ENCODE data around the gene CSNK1G2.

The CSNK1G2 gene

GRCh38 chr19:2013683-2013961 is 72.7 kb downstream of the CSNK1G2 start:
- Mint-ChIP-seq H3K4me1 (peaks cover 33 to 72% of the 10 kb centered on the region in 2 donors), H3K27me3 (no peaks in the 10 kb centered on the region), H3K4me3 (peak overlapping the region; percentile 55 to 79), H3K9me3 (peaks cover 0 to 2% of the 10 kb centered on the region in 2 donors), H3K36me3 (peaks cover 28 to 34% of the 10 kb centered on the region in 2 donors), H3K27ac (peak overlapping the region; percentile 42)
- ATAC-seq (replicated peaks) (no peak), DNase-seq (no peak)

GRCh38 chr19:2014131-2014571 is 73.2 kb downstream of the CSNK1G2 start:
- no peak for DNase-seq
- peaks cover 27 to 32% of the 10 kb centered on the region in 2 donors for H3K36me3 Mint-ChIP-seq
- H3K27ac Mint-ChIP-seq: no peak overlapping the region
- H3K9me3 Mint-ChIP-seq: peaks cover 0 to 2% of the 10 kb centered on the region in 2 donors
- H3K4me1 Mint-ChIP-seq: peaks cover 32 to 67% of the 10 kb centered on the region in 2 donors
- ATAC-seq (replicated peaks): no peak
- no peaks in the 10 kb centered on the region for H3K27me3 Mint-ChIP-seq
- peak overlapping the region; percentile 55 to 79 for H3K4me3 Mint-ChIP-seq

GRCh38 chr19:2014731-2015607 is 74.0 kb downstream of the CSNK1G2 start:
- Mint-ChIP-seq H3K27ac (peak overlapping the region; percentile 73), H3K4me1 (peaks cover 35 to 66% of the 10 kb centered on the region in 2 donors), H3K27me3 (no peaks in the 10 kb centered on the region), H3K9me3 (peaks cover 0 to 2% of the 10 kb centered on the region in 2 donors), H3K36me3 (peaks cover 27 to 32% of the 10 kb centered on the region in 2 donors), H3K4me3 (peak overlapping the region; percentile 79 to 83)
- ATAC-seq (replicated peaks) (peak; percentile 45 to 60), DNase-seq (no peak)

GRCh38 chr19:2015608-2015950 is 74.6 kb downstream of the CSNK1G2 start, which contains the start of gene BTBD2:
Gene BTBD2 (minus strand): TSS chr19:2015714. CDS start chr19:2015703, 11 bp downstream.
- peak within 1 kb of the TSS; percentile 83 to 88 for H3K4me3 Mint-ChIP-seq
- H3K9me3 Mint-ChIP-seq: no peaks in the 10 kb centered on the region
- no peaks in the 10 kb centered on the region for H3K27me3 Mint-ChIP-seq
- peak within 1 kb of the TSS; percentile 89 for H3K27ac Mint-ChIP-seq
- H3K4me1 Mint-ChIP-seq: peaks cover 33 to 62% of the 10 kb centered on the region in 2 donors
- H3K36me3 Mint-ChIP-seq: peaks cover 24 to 27% of the 10 kb centered on the region in 2 donors
- DNase-seq: no peak
- ATAC-seq (replicated peaks): peak in 1 of 2 donors; percentile 33

- peak; percentile 68 to 77 for ATAC-seq (replicated peaks)
- peak; percentile 52 for DNase-seq
- peak overlapping the region; percentile 82 to 88 for H3K4me3 Mint-ChIP-seq
- H3K4me1 Mint-ChIP-seq: peaks cover 29 to 56% of the 10 kb centered on the region in 2 donors
- H3K36me3 Mint-ChIP-seq: peaks cover 17 to 20% of the 10 kb centered on the region in 2 donors
- peak overlapping the region; percentile 89 for H3K27ac Mint-ChIP-seq
- H3K27me3 Mint-ChIP-seq: no peaks in the 10 kb centered on the region
- no peaks in the 10 kb centered on the region for H3K9me3 Mint-ChIP-seq
These were observed 75.3 kb downstream of the CSNK1G2 start for GRCh38 chr19:2016041-2016807.

- Mint-ChIP-seq H3K27ac (no peak overlapping the region), H3K9me3 (no peaks in the 10 kb centered on the region), H3K4me3 (no peak overlapping the region), H3K4me1 (peaks cover 14 to 33% of the 10 kb centered on the region in 2 donors), H3K36me3 (peaks cover under 1 to 2% of the 10 kb centered on the region in 2 donors), H3K27me3 (no peaks in the 10 kb centered on the region)
- no peak for DNase-seq
- no peak for ATAC-seq (replicated peaks)
These were observed 77.8 kb downstream of the CSNK1G2 start for GRCh38 chr19:2018752-2019151.

GRCh38 chr19:2021453-2022140 is 80.6 kb downstream of the CSNK1G2 start:
- Mint-ChIP-seq H3K4me3 (no peak overlapping the region), H3K27me3 (no peaks in the 10 kb centered on the region), H3K27ac (no peak overlapping the region), H3K9me3 (peaks cover 0 to 3% of the 10 kb centered on the region in 2 donors), H3K4me1 (peaks cover 4 to 14% of the 10 kb centered on the region in 2 donors), H3K36me3 (no peaks in the 10 kb centered on the region)
- ATAC-seq (replicated peaks) (no peak), DNase-seq (no peak)

- ATAC-seq (replicated peaks): no peak
- no peaks in the 10 kb centered on the region for H3K36me3 Mint-ChIP-seq
- no peak overlapping the region for H3K27ac Mint-ChIP-seq
- no peaks in the 10 kb centered on the region for H3K27me3 Mint-ChIP-seq
- H3K9me3 Mint-ChIP-seq: peaks cover 0 to 3% of the 10 kb centered on the region in 2 donors
- H3K4me1 Mint-ChIP-seq: peaks cover 5 to 7% of the 10 kb centered on the region in 2 donors
- H3K4me3 Mint-ChIP-seq: no peak overlapping the region
- no peak for DNase-seq
These were observed 81.3 kb downstream of the CSNK1G2 start for GRCh38 chr19:2022289-2022688.

GRCh38 chr19:2026770-2027169 is 85.8 kb downstream of the CSNK1G2 start:
- H3K4me1 Mint-ChIP-seq: peaks cover 2 to 4% of the 10 kb centered on the region in 2 donors
- DNase-seq (no peak), ATAC-seq (replicated peaks) (no peak)
- no peaks in the 10 kb centered on the region for H3K27me3 Mint-ChIP-seq
- H3K9me3 Mint-ChIP-seq: peaks cover 0 to 3% of the 10 kb centered on the region in 2 donors
- H3K4me3 Mint-ChIP-seq: no peak overlapping the region
- no peaks in the 10 kb centered on the region for H3K36me3 Mint-ChIP-seq
- no peak overlapping the region for H3K27ac Mint-ChIP-seq

- peaks cover 0 to 3% of the 10 kb centered on the region in 2 donors for H3K9me3 Mint-ChIP-seq
These were observed 86.4 kb downstream of the CSNK1G2 start for GRCh38 chr19:2027361-2027760.

More at GRCh38 chr19:2027361-2027760, 86.4 kb downstream of the CSNK1G2 start:
- ATAC-seq (replicated peaks): no peak
- Mint-ChIP-seq H3K4me1 (peaks cover 8 to 9% of the 10 kb centered on the region in 2 donors), H3K4me3 (no peak overlapping the region), H3K27ac (peak overlapping the region; percentile 7), H3K36me3 (no peaks in the 10 kb centered on the region), H3K27me3 (no peaks in the 10 kb centered on the region)
- DNase-seq: no peak

Measured in stimulated activated naive B cell treated with anti-CD40 and anti-IgM and Interleukin-4, amounts not matched to agents 10 μg/mL and 1 μg/mL and 100 μg/mL, for 72 hours (primary cell).